ENCODE measurements around the gene MRM2.

Gene MRM2

GRCh38 chr7:2196381-2197378 is 45.3 kb downstream of the MRM2 start:
- TF ChIP-seq SIN3A (IDR thresholded peaks at IDR 0.05; ENCODE audit: borderline replicate concordance, insufficient read depth, low read length) (no peak), POLR2AphosphoS5 (IDR thresholded peaks at IDR 0.05; ENCODE audit: low read depth, low read length) (no peak), FOXP2 (optimal IDR thresholded peaks at IDR 0.05; ENCODE audit: borderline replicate concordance, extremely low read depth, extremely low read length, insufficient read depth) (no peak), TAF1 (IDR thresholded peaks at IDR 0.05; ENCODE audit: borderline replicate concordance, insufficient read depth, low read length) (no peak), REST (IDR thresholded peaks at IDR 0.05; ENCODE audit: insufficient read depth in 1 of 2, low read depth in 2 of 2, low read length in 2 of 2) (no peak)

- TF ChIP-seq TAF1 (IDR thresholded peaks at IDR 0.05; ENCODE audit: borderline replicate concordance, insufficient read depth, low read length) (no peak), REST (IDR thresholded peaks at IDR 0.05; ENCODE audit: insufficient read depth in 1 of 2, low read depth in 2 of 2, low read length in 2 of 2) (no peak), FOXP2 (optimal IDR thresholded peaks at IDR 0.05; ENCODE audit: borderline replicate concordance, extremely low read depth, extremely low read length, insufficient read depth) (no peak), SIN3A (IDR thresholded peaks at IDR 0.05; ENCODE audit: borderline replicate concordance, insufficient read depth, low read length) (no peak), POLR2AphosphoS5 (IDR thresholded peaks at IDR 0.05; ENCODE audit: low read depth, low read length) (no peak)
Observed at GRCh38 chr7:2195400-2196246, 46.4 kb downstream of the MRM2 start.

GRCh38 chr7:2193575-2194305 is 48.3 kb downstream of the MRM2 start:
- TF ChIP-seq POLR2AphosphoS5 (IDR thresholded peaks at IDR 0.05; ENCODE audit: low read depth, low read length) (no peak), TAF1 (IDR thresholded peaks at IDR 0.05; ENCODE audit: borderline replicate concordance, insufficient read depth, low read length) (no peak), SIN3A (IDR thresholded peaks at IDR 0.05; ENCODE audit: borderline replicate concordance, insufficient read depth, low read length) (no peak), REST (IDR thresholded peaks at IDR 0.05; ENCODE audit: insufficient read depth in 1 of 2, low read depth in 2 of 2, low read length in 2 of 2) (no peak), FOXP2 (optimal IDR thresholded peaks at IDR 0.05; ENCODE audit: borderline replicate concordance, extremely low read depth, extremely low read length, insufficient read depth) (no peak)

- no peak for TF ChIP-seq TAF1 (IDR thresholded peaks at IDR 0.05; ENCODE audit: borderline replicate concordance, insufficient read depth, low read length)
- TF ChIP-seq REST (IDR thresholded peaks at IDR 0.05; ENCODE audit: insufficient read depth in 1 of 2, low read depth in 2 of 2, low read length in 2 of 2): no peak
- no peak for TF ChIP-seq FOXP2 (optimal IDR thresholded peaks at IDR 0.05; ENCODE audit: borderline replicate concordance, extremely low read depth, extremely low read length, insufficient read depth)
- no peak for TF ChIP-seq POLR2AphosphoS5 (IDR thresholded peaks at IDR 0.05; ENCODE audit: low read depth, low read length)
- TF ChIP-seq SIN3A (IDR thresholded peaks at IDR 0.05; ENCODE audit: borderline replicate concordance, insufficient read depth, low read length): no peak
Observed at GRCh38 chr7:2192831-2193534, 49.0 kb downstream of the MRM2 start.

Data from PFSK-1 (cell line).